Measurements from ENCODE around the gene HOOK2. TPM values are rescaled to one million over a fixed set of nuclear protein-coding genes. Genes with fewer than 3 reads are reported as not detected.

Gene HOOK2
- total RNA-seq, 1 experiment from 2014 or later = 14.3 TPM

- H3K27me3 ChIP-seq (ENCODE audit: control insufficient read depth, insufficient read depth, low read length) = no peaks in the 10 kb centered on the region
- TSS peak; percentile 99 for BruUV-seq (replicated peaks)
- ATAC-seq (peak; percentile 83), DNase-seq (ENCODE audit: low read depth, low spot score) (peak; percentile 87)
- intact Hi-C loops (cut with micrococcal nuclease; ENCODE audit: unreplicated experiment) (no loop called here), in situ Hi-C loops (cut with HindIII; ENCODE audit: low pct_unique_long_range_greater_than_20kb, low sequenced_read_pairs) (no loop called here)
- ChIA-PET POLR2A (interaction anchor here (0.6 to 1.4 kb wide), 3 partner anchors 9 to 14 kb away, joined by 4 to 8 read pairs (median 4); partner anchors contain the start of genes GET3 and TRIR), CTCF (interaction anchor here (0.5 kb wide), 1 partner anchor 526 kb away, joined by 7 read pairs; no protein-coding TSS in a partner anchor)
- H3K4me3 ChIP-seq (ENCODE audit: low read depth in 2 of 2, low read length in 2 of 2) = peak overlapping the region; percentile 83 to 96
- peak overlapping the region; percentile 98 for H3K27ac ChIP-seq (ENCODE audit: low read length)
- peaks cover 3% of the 10 kb centered on the region for H3K36me3 ChIP-seq (ENCODE audit: control insufficient read depth, insufficient read depth, low read length)
- peaks cover 5% of the 10 kb centered on the region for H3K4me1 ChIP-seq (ENCODE audit: control insufficient read depth, insufficient read depth, low read length)
- TF ChIP-seq SIN3A (IDR thresholded peaks at IDR 0.05; ENCODE audit: borderline replicate concordance, insufficient read depth, low read depth, low read length) = 0 out of 2 replicates have a peak, but pooled peaks have one; percentile 68
- peak; percentile 89 for TF ChIP-seq POLR2AphosphoS5 (IDR thresholded peaks at IDR 0.05; ENCODE audit: low read depth, low read length)
- TF ChIP-seq TCF7L2 (IDR thresholded peaks at IDR 0.05; ENCODE audit: low read depth, low read length) = peak; percentile 86
- TF ChIP-seq REST (IDR thresholded peaks at IDR 0.05; ENCODE audit: insufficient read depth in 1 of 2, low read depth in 2 of 2, low read length in 1 of 2) = no peak
- H3K9me3 ChIP-seq (ENCODE audit: control insufficient read depth, insufficient read depth, low read depth, low read length) = no peaks in the 10 kb centered on the region
Measured at GRCh38 chr19:12722566-12723380, 52.6 kb downstream of the HOOK2 start.

- peak; percentile 49 for ATAC-seq
- Histone ChIP-seq H3K9me3 (ENCODE audit: control insufficient read depth, insufficient read depth, low read depth, low read length) (no peaks in the 10 kb centered on the region), H3K36me3 (ENCODE audit: control insufficient read depth, insufficient read depth, low read length) (peaks cover 3% of the 10 kb centered on the region), H3K4me3 (ENCODE audit: low read depth in 2 of 2, low read length in 2 of 2) (peak overlapping the region; percentile 83 to 96), H3K27me3 (ENCODE audit: control insufficient read depth, insufficient read depth, low read length) (no peaks in the 10 kb centered on the region), H3K27ac (ENCODE audit: low read length) (peak overlapping the region; percentile 98), H3K4me1 (ENCODE audit: control insufficient read depth, insufficient read depth, low read length) (peaks cover 5% of the 10 kb centered on the region)
- TF ChIP-seq TCF7L2 (IDR thresholded peaks at IDR 0.05; ENCODE audit: low read depth, low read length) = no peak
- no peak for TF ChIP-seq CTCF (IDR thresholded peaks at IDR 0.05)
- TF ChIP-seq POLR2AphosphoS5 (IDR thresholded peaks at IDR 0.05; ENCODE audit: low read depth, low read length) = no peak; the same call in 1 of the 2 replicates
- no peak; the same call in 1 of the 2 replicates for TF ChIP-seq SIN3A (IDR thresholded peaks at IDR 0.05; ENCODE audit: borderline replicate concordance, insufficient read depth, low read depth, low read length)
- no peak for TF ChIP-seq REST (IDR thresholded peaks at IDR 0.05; ENCODE audit: insufficient read depth in 1 of 2, low read depth in 2 of 2, low read length in 1 of 2)
- TSS peak; percentile 34 for BruUV-seq (replicated peaks)
- DNase-seq (ENCODE audit: low read depth, low spot score) = no peak
- intact Hi-C loops (cut with micrococcal nuclease; ENCODE audit: unreplicated experiment) (no loop called here), in situ Hi-C loops (cut with HindIII; ENCODE audit: low pct_unique_long_range_greater_than_20kb, low sequenced_read_pairs) (no loop called here)
- POLR2A ChIA-PET = interaction anchor here (0.6 to 1.4 kb wide), 2 partner anchors 15 to 81 kb away, joined by 3 to 4 read pairs; partner anchors contain the start of gene GET3
- CTCF ChIA-PET = interaction anchor here (0.9 kb wide), 1 partner anchor 38 kb away, joined by 3 read pairs; no protein-coding TSS in a partner anchor
Measured at GRCh38 chr19:12721656-12722565, 53.4 kb downstream of the HOOK2 start.

Data from Panc1 (cell line).